ENCODE measurements around the gene SPEF1. TPM values are rescaled to one million over a fixed set of nuclear protein-coding genes. Genes with fewer than 3 reads are reported as not detected.

SPEF1 gene
- total RNA-seq, 1 donor from 2014 or later = not detected

DNA sequence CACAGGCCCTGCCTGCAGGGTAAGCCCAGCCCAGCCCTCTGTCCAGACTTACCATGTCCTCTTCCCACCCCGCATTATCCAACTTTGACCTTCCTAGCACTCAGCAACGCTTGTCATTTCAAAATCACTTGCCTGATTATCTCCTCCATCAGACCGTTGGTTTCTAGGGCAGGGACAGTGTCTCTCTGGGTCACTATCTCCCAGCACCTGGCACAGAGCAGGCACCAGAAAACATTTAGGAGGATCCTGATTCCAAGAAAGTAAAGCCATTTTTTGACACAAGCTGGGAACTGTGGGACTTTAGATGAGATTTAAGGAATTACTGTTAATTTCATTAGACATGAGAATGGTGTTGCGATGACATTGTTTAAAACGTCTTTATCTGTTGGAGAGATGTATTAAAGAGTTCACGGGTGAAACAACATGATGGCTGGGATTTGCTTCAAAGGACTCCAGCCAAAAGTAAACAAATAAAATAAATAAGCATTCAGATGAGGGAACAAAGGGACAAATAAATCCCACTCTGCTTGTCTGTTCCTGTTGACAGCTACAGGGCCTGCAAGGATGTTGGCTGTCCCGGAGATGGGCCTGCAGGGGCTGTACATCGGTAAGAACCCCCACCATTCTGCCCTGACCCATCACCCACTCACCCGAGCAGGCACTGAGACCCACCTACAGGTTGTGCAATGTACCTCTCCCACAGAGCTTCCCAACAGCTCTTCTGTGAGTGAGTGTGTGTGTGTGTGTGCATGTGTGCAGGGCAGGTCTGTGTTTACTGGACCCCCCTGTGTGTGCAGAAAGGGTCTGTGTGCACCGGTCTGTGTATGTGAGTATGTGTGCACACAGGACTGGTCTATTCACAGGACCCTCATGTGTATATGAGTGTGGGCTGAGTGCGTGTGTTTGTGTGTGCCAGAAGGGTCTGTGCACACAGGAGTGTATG lies 42.9 kb downstream of the SPEF1 start:
- H3K4me1 Mint-ChIP-seq (ENCODE audit: unreplicated experiment) = peaks cover 2% of the 10 kb centered on the region
- H3K4me3 Mint-ChIP-seq (ENCODE audit: unreplicated experiment) = no peak overlapping the region
- H3K27me3 Mint-ChIP-seq (ENCODE audit: unreplicated experiment) = peaks cover 6% of the 10 kb centered on the region
- no peak overlapping the region for H3K27ac Mint-ChIP-seq (ENCODE audit: unreplicated experiment)
- no peak for DNase-seq (ENCODE audit: extremely low spot score, unreplicated experiment)
- H3K36me3 Mint-ChIP-seq (ENCODE audit: unreplicated experiment) = no peaks in the 10 kb centered on the region
- TF ChIP-seq, protein P1, sequence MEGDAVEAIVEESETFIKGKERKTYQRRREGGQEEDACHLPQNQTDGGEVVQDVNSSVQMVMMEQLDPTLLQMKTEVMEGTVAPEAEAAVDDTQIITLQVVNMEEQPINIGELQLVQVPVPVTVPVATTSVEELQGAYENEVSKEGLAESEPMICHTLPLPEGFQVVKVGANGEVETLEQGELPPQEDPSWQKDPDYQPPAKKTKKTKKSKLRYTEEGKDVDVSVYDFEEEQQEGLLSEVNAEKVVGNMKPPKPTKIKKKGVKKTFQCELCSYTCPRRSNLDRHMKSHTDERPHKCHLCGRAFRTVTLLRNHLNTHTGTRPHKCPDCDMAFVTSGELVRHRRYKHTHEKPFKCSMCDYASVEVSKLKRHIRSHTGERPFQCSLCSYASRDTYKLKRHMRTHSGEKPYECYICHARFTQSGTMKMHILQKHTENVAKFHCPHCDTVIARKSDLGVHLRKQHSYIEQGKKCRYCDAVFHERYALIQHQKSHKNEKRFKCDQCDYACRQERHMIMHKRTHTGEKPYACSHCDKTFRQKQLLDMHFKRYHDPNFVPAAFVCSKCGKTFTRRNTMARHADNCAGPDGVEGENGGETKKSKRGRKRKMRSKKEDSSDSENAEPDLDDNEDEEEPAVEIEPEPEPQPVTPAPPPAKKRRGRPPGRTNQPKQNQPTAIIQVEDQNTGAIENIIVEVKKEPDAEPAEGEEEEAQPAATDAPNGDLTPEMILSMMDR (IDR thresholded peaks at IDR 0.05) = no peak
- no peaks in the 10 kb centered on the region for H3K9me3 Mint-ChIP-seq (ENCODE audit: unreplicated experiment)

DNA sequence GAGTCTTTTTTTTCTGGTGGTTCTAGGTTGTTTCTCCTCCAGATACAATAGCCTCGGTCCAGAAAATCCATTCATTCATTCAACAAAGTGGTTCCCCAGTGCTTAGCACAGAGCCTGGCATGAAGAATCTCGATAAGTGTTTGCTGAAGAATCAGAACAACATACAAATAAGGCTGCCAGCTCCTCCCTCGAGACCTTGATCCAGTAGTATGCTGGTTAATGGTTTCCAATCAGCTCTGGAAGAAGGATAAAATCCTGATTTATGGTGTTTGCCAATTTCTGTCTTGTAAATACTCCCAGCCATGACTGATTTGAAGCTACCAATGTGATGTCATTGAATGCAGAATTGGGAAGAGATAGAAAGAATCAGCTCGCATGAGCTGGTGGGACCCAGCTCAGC lies 45.5 kb downstream of the SPEF1 start:
- no peak for DNase-seq (ENCODE audit: extremely low spot score, unreplicated experiment)
- Mint-ChIP-seq H3K4me1 (ENCODE audit: unreplicated experiment) (peaks cover 4% of the 10 kb centered on the region), H3K4me3 (ENCODE audit: unreplicated experiment) (no peak overlapping the region), H3K9me3 (ENCODE audit: unreplicated experiment) (no peaks in the 10 kb centered on the region), H3K27me3 (ENCODE audit: unreplicated experiment) (peaks cover 10% of the 10 kb centered on the region), H3K27ac (ENCODE audit: unreplicated experiment) (no peak overlapping the region), H3K36me3 (ENCODE audit: unreplicated experiment) (no peaks in the 10 kb centered on the region)
- TF ChIP-seq, protein P1 (IDR thresholded peaks at IDR 0.05) = no peak

- Mint-ChIP-seq H3K4me3 (ENCODE audit: unreplicated experiment) (no peak overlapping the region), H3K36me3 (ENCODE audit: unreplicated experiment) (no peaks in the 10 kb centered on the region), H3K27me3 (ENCODE audit: unreplicated experiment) (peaks cover 12% of the 10 kb centered on the region), H3K4me1 (ENCODE audit: unreplicated experiment) (peaks cover 4% of the 10 kb centered on the region), H3K27ac (ENCODE audit: unreplicated experiment) (no peak overlapping the region), H3K9me3 (ENCODE audit: unreplicated experiment) (no peaks in the 10 kb centered on the region)
- no peak for DNase-seq (ENCODE audit: extremely low spot score, unreplicated experiment)
- TF ChIP-seq, protein P1 (IDR thresholded peaks at IDR 0.05) = no peak
Observed at GRCh38 chr20:3734111-3734843, 47.0 kb downstream of the SPEF1 start.

- Mint-ChIP-seq H3K27ac (ENCODE audit: unreplicated experiment) (no peak overlapping the region), H3K36me3 (ENCODE audit: unreplicated experiment) (no peaks in the 10 kb centered on the region), H3K4me3 (ENCODE audit: unreplicated experiment) (no peak overlapping the region), H3K9me3 (ENCODE audit: unreplicated experiment) (no peaks in the 10 kb centered on the region), H3K27me3 (ENCODE audit: unreplicated experiment) (peaks cover 13% of the 10 kb centered on the region), H3K4me1 (ENCODE audit: unreplicated experiment) (peaks cover 4% of the 10 kb centered on the region)
- no peak for DNase-seq (ENCODE audit: extremely low spot score, unreplicated experiment)
- TF ChIP-seq, protein P1 (IDR thresholded peaks at IDR 0.05) = no peak
Observed at GRCh38 chr20:3733119-3733995, 47.9 kb downstream of the SPEF1 start.

Measured in osteocyte (in vitro differentiated cells).